Esophagus muscularis mucosa (tissue), 4 donors: ENCODE measurements around the gene PIGH. TPM values are rescaled to one million over a fixed set of nuclear protein-coding genes. Genes with fewer than 3 reads are reported as not detected.
"Not testable (repeated sequence)": the region's sequence is repeated elsewhere in the genome, so short reads cannot be mapped to it uniquely, and the experiment has no call there.

Source experiments
- DNase-seq: peaks from one replicate; pipeline ENCODE4 v3.0.0-alpha.2; 2017; ENCODE audit errors: extremely low spot score
- H3K27ac ChIP-seq, 4 donors: fragments of 200-600 bp; sonication (generic); replicated peaks in 1 of 4; 1 replicate in 3 of 4; 2 replicates in 1 of 4; pipeline ENCODE4 v1.5.1; 2016 to 2019; ENCODE audit warnings: mild to moderate bottlenecking in 1 of 4
- H3K27me3 ChIP-seq, 4 donors: fragments of 200-600 bp; sonication (generic); one replicate each; pipeline versions ENCODE4 v1.5.1 to v1.6.0; 2016 to 2019
- H3K36me3 ChIP-seq, 4 donors: fragments of 200-600 bp; sonication (generic); one replicate each; pipeline ENCODE4 v1.5.1; 2016 to 2019
- H3K4me1 ChIP-seq, 4 donors: fragments of 200-600 bp; sonication (generic); one replicate each; pipeline ENCODE4 v1.5.1; 2016 to 2019
- H3K4me3 ChIP-seq, 4 donors: fragments of 200-600 bp; sonication (generic); 1 replicate in 2 of 4; 2 replicates in 2 of 4; pipeline ENCODE4 v1.5.1; 2016 to 2019; ENCODE audit warnings: mild to moderate bottlenecking in 4 of 4, moderate library complexity in 1 of 4
- H3K9me3 ChIP-seq, 4 donors: fragments of 200-600 bp; sonication (generic); 1 replicate in 3 of 4; 2 replicates in 1 of 4; pipeline ENCODE4 v1.5.1; 2016 to 2019
- EP300 ChIP-seq: sonication (generic); formaldehyde crosslinking; IDR thresholded peaks from one replicate; pipeline ENCODE4 v1.6.1; 2017; ENCODE audit warnings: antibody characterized with exemption
- POLR2A ChIP-seq: fragments of 450-650 bp; IDR thresholded peaks from one replicate; pipeline ENCODE4 v1.6.1; 2017; ENCODE audit warnings: antibody characterized with exemption, moderate library complexity, mild to moderate bottlenecking, low read depth
- POLR2AphosphoS5 ChIP-seq, 2 donors: sonication (generic); formaldehyde crosslinking; IDR thresholded peaks; one replicate each; pipeline ENCODE4 v1.6.1; 2017; ENCODE audit warnings: antibody characterized with exemption in 2 of 2
- WGBS: methylation state at CpG from one replicate; pipeline ENCODE4 v1.1.5; 2018; 5-methylcytosine and 5-hydroxymethylcytosine counted together
- intact Hi-C: fragments of 100-400 bp; cut with DNase I; formaldehyde crosslinking; loops from one replicate; pipeline ENCODE4 v1.15.1; 2023
- small RNA-seq, 3 donors: library from RNA; depleted of rRNA; stranded (forward); fragments of <200 nt; gene quantifications; one replicate each; pipeline ENCODE3, GENCODE V24; 2016
- total RNA-seq, 4 donors: library from RNA; depleted of rRNA; stranded (reverse); fragments of >200 nt; gene quantifications; one replicate each; pipeline versions ENCODE4 v1.1.0 to v1.2.1, GENCODE V29; 2016
- TF ChIP-seq, protein P1 (sequence below), 3 experiments: fragments of 200-600 bp in 2 of 3; fragments of 450-650 bp in 1 of 3; sonication (generic) in 2 of 3; IDR thresholded peaks; one replicate each; pipeline ENCODE4 v1.5.1; 2017 to 2019; ENCODE audit warnings: antibody characterized with exemption in 3 of 3, mild to moderate bottlenecking in 2 of 3, moderate library complexity in 1 of 3

Gene PIGH
- total RNA-seq, 4 donors from 2014 or later: 21.6 to 26.4 (median 23.0) TPM

GRCh38 chr14:67547224-67547780 is 52.8 kb downstream of the PIGH start:
- H3K27me3 ChIP-seq: no peaks in the 10 kb centered on the region
- WGBS: 94% methylated on average over 5 of the region's 5 CpGs
- no peak overlapping the region for H3K4me3 ChIP-seq
- H3K36me3 ChIP-seq: peaks cover 0 to 11% (median 4%) of the 10 kb centered on the region in 4 donors
- intact Hi-C loops: no loop called here
- H3K9me3 ChIP-seq: no peaks in the 10 kb centered on the region
- no peak for DNase-seq
- no peak overlapping the region for H3K27ac ChIP-seq
- H3K4me1 ChIP-seq: no peaks in the 10 kb centered on the region
- TF ChIP-seq EP300 (no peak), POLR2A (no peak), POLR2AphosphoS5 (IDR thresholded peaks at IDR 0.05) (no peak)
- TF ChIP-seq, protein P1, sequence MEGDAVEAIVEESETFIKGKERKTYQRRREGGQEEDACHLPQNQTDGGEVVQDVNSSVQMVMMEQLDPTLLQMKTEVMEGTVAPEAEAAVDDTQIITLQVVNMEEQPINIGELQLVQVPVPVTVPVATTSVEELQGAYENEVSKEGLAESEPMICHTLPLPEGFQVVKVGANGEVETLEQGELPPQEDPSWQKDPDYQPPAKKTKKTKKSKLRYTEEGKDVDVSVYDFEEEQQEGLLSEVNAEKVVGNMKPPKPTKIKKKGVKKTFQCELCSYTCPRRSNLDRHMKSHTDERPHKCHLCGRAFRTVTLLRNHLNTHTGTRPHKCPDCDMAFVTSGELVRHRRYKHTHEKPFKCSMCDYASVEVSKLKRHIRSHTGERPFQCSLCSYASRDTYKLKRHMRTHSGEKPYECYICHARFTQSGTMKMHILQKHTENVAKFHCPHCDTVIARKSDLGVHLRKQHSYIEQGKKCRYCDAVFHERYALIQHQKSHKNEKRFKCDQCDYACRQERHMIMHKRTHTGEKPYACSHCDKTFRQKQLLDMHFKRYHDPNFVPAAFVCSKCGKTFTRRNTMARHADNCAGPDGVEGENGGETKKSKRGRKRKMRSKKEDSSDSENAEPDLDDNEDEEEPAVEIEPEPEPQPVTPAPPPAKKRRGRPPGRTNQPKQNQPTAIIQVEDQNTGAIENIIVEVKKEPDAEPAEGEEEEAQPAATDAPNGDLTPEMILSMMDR (IDR thresholded peaks at IDR 0.05): no peak

DNA sequence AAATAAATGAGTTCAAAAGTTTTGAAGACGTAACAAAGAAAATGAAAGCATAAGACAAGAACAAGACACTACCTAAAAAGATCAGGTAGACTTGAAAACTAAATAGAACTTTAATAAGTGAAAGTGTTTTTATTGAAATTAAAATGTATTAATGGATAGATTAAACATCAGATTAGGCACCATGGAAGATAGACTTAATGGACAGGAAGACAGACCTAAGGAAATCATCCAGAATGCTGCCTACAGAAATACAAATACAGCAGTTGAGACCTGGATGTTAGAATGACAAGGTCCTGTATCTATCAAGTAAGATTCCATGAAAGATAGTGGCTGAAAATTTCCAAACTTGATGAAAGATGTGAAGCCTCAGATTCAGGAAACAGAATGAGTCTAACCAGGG is 55.5 kb downstream of the PIGH start:
- no peaks in the 10 kb centered on the region for H3K4me1 ChIP-seq
- DNase-seq: no peak
- 100% methylated on average over 1 of the region's 1 CpG for WGBS
- H3K27ac ChIP-seq: no peak overlapping the region
- no peaks in the 10 kb centered on the region for H3K27me3 ChIP-seq
- H3K9me3 ChIP-seq: no peaks in the 10 kb centered on the region
- peaks cover 0 to 14% (median 4%) of the 10 kb centered on the region in 4 donors for H3K36me3 ChIP-seq
- intact Hi-C loops: no loop called here
- no peak overlapping the region for H3K4me3 ChIP-seq
- TF ChIP-seq, protein P1 (IDR thresholded peaks at IDR 0.05): no peak
- no peak for TF ChIP-seq POLR2AphosphoS5 (IDR thresholded peaks at IDR 0.05)
- no peak for TF ChIP-seq POLR2A

GRCh38 chr14:67542620-67543019 is 57.4 kb downstream of the PIGH start:
- H3K36me3 ChIP-seq: peaks cover 0 to 14% (median 4%) of the 10 kb centered on the region in 4 donors
- DNase-seq, H3K27me3 ChIP-seq, H3K9me3 ChIP-seq, intact Hi-C loops, H3K4me3 ChIP-seq, H3K4me1 ChIP-seq, H3K27ac ChIP-seq: not testable (repeated sequence)
- 91% methylated on average over 13 of the region's 13 CpGs for WGBS

DNA sequence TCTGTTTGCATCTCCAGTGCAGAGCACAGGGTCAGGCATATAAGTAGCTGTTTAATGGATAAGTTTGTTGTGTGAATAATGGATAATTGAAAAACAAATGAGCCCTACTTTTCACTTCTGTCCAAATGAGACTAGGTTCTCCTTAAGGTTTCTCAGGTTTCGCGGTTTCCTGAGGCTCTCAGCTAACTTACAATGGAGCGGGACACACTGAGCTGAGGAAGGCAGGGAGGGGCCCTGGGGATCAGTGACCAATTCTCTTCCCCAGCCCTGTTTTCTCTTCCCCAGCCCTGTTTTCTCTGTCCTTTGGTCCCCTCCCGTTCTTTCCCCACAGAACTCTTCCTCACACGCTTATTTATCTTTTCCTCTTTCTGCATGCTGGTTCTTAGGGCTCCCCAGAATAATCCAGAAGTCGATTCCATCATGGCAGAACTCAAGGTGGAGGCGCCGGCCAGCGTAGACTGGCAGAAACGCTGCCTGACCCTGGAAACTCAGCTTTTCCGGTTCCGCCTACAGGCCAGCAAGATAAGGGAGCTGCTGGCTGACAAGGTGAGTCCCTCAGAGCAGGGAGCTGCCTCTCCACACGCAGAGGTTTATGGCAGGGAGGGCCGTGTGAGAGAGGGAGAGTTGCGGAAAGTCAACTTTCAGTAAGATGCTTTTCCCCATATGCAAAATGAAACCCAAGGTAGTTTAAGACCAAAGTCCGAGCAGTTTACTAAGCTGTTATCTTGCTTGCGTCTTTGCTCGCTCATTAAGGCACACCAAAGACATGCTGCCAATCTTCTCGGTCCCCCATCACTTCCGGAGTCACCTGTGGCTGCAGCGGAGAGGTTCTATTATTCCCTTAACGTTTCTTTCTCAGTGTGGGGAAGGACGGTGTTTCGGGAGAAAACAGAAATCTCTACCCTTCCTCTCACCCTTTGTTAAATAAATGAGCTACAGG is 58.4 kb downstream of the PIGH start:
- intact Hi-C loops: no loop called here
- H3K36me3 ChIP-seq: peaks cover 0 to 14% (median 4%) of the 10 kb centered on the region in 4 donors
- 75% methylated on average over 24 of the region's 24 CpGs for WGBS
- no peak overlapping the region for H3K4me3 ChIP-seq
- no peaks in the 10 kb centered on the region for H3K9me3 ChIP-seq
- H3K27ac ChIP-seq: no peak overlapping the region
- H3K4me1 ChIP-seq: peaks cover 0 to 3% (median 0%) of the 10 kb centered on the region in 4 donors
- H3K27me3 ChIP-seq: no peaks in the 10 kb centered on the region
- DNase-seq: no peak
- no peak for TF ChIP-seq EP300

Small RNA genes within 50 kb of the gene (small RNA-seq; reads per million reads assigned to genes)
- gene AL132640.3 (0 reads per million in 3 donors), gene RF00019 (0 reads per million in 3 donors)

Other genes with a start within 250 kb of the PIGH start
- gene ATP6V1D, start 240.5 kb downstream of the PIGH start, total RNA-seq: 100 to 1,000 TPM in 1 of 4 donors, 10 to 100 TPM in 3; 69.3 to 117 (median 98.4) TPM
- gene EIF2S1, start 239.9 kb downstream of the PIGH start, total RNA-seq: 100 to 1,000 TPM in 3 of 4 donors, 10 to 100 TPM in 1; 73.2 to 178 (median 114) TPM
- gene PLEK2, start 188.1 kb downstream of the PIGH start, total RNA-seq: under 1 TPM in 3 of 4 donors, not detected in 1; 0.40 to 0.66 (median 0.65) TPM
- gene TMEM229B, start 111.5 kb downstream of the PIGH start, total RNA-seq: 1 to 10 TPM; 2.0 to 4.2 (median 3.4) TPM
- 1 to 10 TPM; 1.7 to 3.8 (median 2.4) TPM for gene PLEKHH1, start 67.0 kb downstream of the PIGH start, total RNA-seq
- gene ARG2, start 19.7 kb upstream of the PIGH start, total RNA-seq: 10 to 100 TPM in 3 of 4 donors, 1 to 10 TPM in 1; 5.8 to 15.1 (median 12.9) TPM
- gene VTI1B, start 74.4 kb upstream of the PIGH start, total RNA-seq: 100 to 1,000 TPM in 1 of 4 donors, 10 to 100 TPM in 3; 78.5 to 104 (median 83.3) TPM
- 10 to 100 TPM; 29.9 to 36.9 (median 33.6) TPM for gene RDH11, start 95.5 kb upstream of the PIGH start, total RNA-seq
- gene RDH12, start 101.6 kb upstream of the PIGH start, total RNA-seq: not detected
- gene ZFYVE26, start 216.3 kb upstream of the PIGH start, total RNA-seq: 10 to 100 TPM; 15.9 to 21.2 (median 19.5) TPM
- gene RAD51B, start 219.5 kb upstream of the PIGH start, total RNA-seq: 10 to 100 TPM in 1 of 4 donors, 1 to 10 TPM in 3; 2.8 to 11.1 (median 5.1) TPM